OCI-LY3 (cell line): ENCODE results near the gene LRP1B.

Experiments used
- H2AFZ ChIP-seq: fragments of 200-600, 300-600 bp; shearing (Covaris generic); 2 replicates; pipeline ENCODE4 v1.6.0; 2014; ENCODE audit warnings: antibody characterized with exemption, low read depth, low read length
- H3K27ac ChIP-seq: fragments of 200-600, 300-600 bp; sonication (generic); 2 replicates; pipeline ENCODE4 v1.5.1; 2014; ENCODE audit warnings: mild to moderate bottlenecking, low read length, moderate library complexity, mixed read lengths
- H3K27me3 ChIP-seq: fragments of 200-600, 300-600 bp; sonication (generic); 2 replicates; pipeline ENCODE4 v1.6.1; 2014; ENCODE audit warnings: low read depth, low read length, mixed read lengths
- H3K36me3 ChIP-seq: fragments of 200-600, 300-600 bp; sonication (generic); replicated peaks from 2 replicates; pipeline ENCODE3; 2014; ENCODE audit warnings: low read depth, low read length, mixed read lengths
- H3K4me1 ChIP-seq: fragments of 300-600, 200-600 bp; sonication (generic); 2 replicates; pipeline ENCODE4 v1.6.1; 2014; ENCODE audit warnings: low read length, mixed read lengths
- H3K4me2 ChIP-seq: fragments of 200-600, 300-600 bp; sonication (generic); 2 replicates; pipeline ENCODE4 v1.6.1; 2014; ENCODE audit warnings: low read length, mixed read lengths
- H3K4me3 ChIP-seq: fragments of 300-600, 200-600 bp; sonication (generic); 2 replicates; pipeline ENCODE4 v1.5.1; 2014; ENCODE audit warnings: antibody characterized with exemption, mild to moderate bottlenecking, low read length, moderate library complexity
- H3K79me2 ChIP-seq: fragments of 300-600, 200-600 bp; shearing (Covaris generic); 2 replicates; pipeline ENCODE4 v1.6.1; 2014; ENCODE audit warnings: mild to moderate bottlenecking, low read length, mixed read lengths
- H3K9ac ChIP-seq: fragments of 300-600, 200-600 bp; shearing (Covaris generic); 2 replicates; pipeline ENCODE4 v1.6.0; 2014; ENCODE audit warnings: mild to moderate bottlenecking, low read length, moderate library complexity
- H3K9me3 ChIP-seq: fragments of 200-600, 300-600 bp; shearing (Covaris generic); 2 replicates; pipeline ENCODE4 v1.6.1; 2014; ENCODE audit warnings: low read length, mixed read lengths; ENCODE audit not compliant: insufficient read depth
- H4K20me1 ChIP-seq: fragments of 200-600, 300-600 bp; sonication (generic); 2 replicates; pipeline ENCODE4 v1.6.1; 2016; ENCODE audit warnings: low read length, mixed read lengths; ENCODE audit not compliant: insufficient read depth
- EZH2phosphoT487 ChIP-seq: fragments of 200-600 bp; shearing (Covaris generic); IDR thresholded peaks from 2 replicates; pipeline ENCODE4 v1.6.1; 2018; ENCODE audit warnings: antibody characterized with exemption, mixed run types, low read depth
- TF ChIP-seq, protein P1 (sequence below): fragments of 200-600, 300-600 bp; sonication (generic); IDR thresholded peaks from 2 replicates; pipeline ENCODE4 v1.5.1; 2014; ENCODE audit warnings: antibody characterized with exemption, low read length, low read depth

The LRP1B gene

DNA sequence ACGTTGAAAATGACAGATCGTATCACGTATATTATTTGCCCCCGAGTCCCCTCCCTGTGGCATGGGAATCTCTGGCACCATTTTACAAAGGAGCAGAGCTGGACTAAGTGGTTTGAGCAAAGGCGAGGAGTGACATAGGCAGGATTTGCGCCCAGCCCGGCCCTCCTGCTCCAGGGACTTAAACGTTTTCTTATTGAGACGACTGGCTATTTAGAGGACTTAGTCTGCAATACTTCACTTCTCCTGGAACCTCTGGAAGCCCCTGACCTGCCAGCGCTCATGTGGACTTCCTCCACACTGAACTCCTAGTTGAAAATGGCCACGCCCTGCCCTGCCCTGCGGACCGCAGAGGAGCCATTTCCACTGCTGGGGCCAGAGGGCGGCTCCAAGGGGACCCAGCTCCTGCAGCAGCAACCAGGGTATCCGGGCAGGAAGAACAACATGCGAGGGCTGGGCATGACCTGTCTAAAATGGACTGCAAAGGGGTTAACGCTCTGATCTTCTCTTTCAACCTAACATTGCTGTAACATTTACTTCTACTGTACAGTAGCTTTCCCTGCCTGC is 690.7 kb downstream of the LRP1B start:
- H3K4me3 ChIP-seq = no peak overlapping the region
- TF ChIP-seq EZH2phosphoT487 = no peak
- TF ChIP-seq, protein P1, sequence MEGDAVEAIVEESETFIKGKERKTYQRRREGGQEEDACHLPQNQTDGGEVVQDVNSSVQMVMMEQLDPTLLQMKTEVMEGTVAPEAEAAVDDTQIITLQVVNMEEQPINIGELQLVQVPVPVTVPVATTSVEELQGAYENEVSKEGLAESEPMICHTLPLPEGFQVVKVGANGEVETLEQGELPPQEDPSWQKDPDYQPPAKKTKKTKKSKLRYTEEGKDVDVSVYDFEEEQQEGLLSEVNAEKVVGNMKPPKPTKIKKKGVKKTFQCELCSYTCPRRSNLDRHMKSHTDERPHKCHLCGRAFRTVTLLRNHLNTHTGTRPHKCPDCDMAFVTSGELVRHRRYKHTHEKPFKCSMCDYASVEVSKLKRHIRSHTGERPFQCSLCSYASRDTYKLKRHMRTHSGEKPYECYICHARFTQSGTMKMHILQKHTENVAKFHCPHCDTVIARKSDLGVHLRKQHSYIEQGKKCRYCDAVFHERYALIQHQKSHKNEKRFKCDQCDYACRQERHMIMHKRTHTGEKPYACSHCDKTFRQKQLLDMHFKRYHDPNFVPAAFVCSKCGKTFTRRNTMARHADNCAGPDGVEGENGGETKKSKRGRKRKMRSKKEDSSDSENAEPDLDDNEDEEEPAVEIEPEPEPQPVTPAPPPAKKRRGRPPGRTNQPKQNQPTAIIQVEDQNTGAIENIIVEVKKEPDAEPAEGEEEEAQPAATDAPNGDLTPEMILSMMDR = no peak
- no peaks in the 10 kb centered on the region for H3K9me3 ChIP-seq
- no peaks in the 10 kb centered on the region for H3K4me1 ChIP-seq
- no peaks in the 10 kb centered on the region for H4K20me1 ChIP-seq
- H3K79me2 ChIP-seq = no peaks in the 10 kb centered on the region
- H3K27me3 ChIP-seq = no peaks in the 10 kb centered on the region
- H3K36me3 ChIP-seq = no peaks in the 10 kb centered on the region
- no peak overlapping the region for H3K4me2 ChIP-seq
- no peak overlapping the region for H2AFZ ChIP-seq
- no peak overlapping the region for H3K27ac ChIP-seq
- H3K9ac ChIP-seq = no peak overlapping the region

DNA sequence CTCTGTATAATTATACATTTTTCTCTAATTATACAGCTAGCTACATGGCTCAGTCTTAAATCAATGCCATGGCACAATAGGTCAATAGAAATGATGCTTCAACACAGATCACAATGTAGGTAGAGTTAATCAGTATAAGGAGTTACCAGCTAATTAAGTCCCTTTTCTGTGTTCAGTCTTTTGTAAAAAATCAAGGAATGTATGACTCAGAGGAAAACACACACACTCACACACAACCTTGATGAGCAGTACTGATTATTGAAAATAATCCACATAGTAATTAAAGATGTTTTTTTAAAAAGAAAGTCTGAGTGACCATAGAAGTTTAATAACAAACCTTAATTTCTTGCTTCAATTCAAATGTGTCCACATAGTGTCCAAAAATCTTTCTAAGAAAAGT is 691.3 kb downstream of the LRP1B start:
- TF ChIP-seq, protein P1 = no peak
- TF ChIP-seq EZH2phosphoT487 = no peak
- H3K9ac ChIP-seq = no peak overlapping the region

DNA sequence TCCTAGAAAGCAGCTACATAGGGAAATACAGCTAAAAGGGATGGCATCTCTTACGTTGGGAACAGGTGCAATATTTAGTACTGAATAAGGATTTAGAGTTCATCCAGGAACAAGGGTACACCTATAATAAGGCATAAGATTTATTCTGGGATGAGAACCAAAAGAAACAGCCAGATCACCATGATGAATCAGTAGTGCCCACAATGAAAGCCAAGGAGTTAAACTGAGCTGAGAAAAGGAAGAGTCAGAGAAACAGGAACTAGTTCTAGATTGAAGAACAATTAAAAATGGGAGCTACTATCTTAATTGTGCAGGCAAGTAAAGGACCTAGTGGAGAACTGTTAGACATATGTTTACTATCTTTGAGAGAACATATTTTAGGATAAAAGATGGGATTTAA is 692.3 kb downstream of the LRP1B start:
- no peak overlapping the region for H2AFZ ChIP-seq
- no peaks in the 10 kb centered on the region for H3K36me3 ChIP-seq
- H3K4me1 ChIP-seq = no peaks in the 10 kb centered on the region
- no peak for TF ChIP-seq EZH2phosphoT487
- no peaks in the 10 kb centered on the region for H4K20me1 ChIP-seq
- no peaks in the 10 kb centered on the region; the same call in 1 of the 2 replicates for H3K9me3 ChIP-seq
- no peak overlapping the region for H3K4me2 ChIP-seq
- no peaks in the 10 kb centered on the region for H3K79me2 ChIP-seq
- no peak overlapping the region for H3K27ac ChIP-seq
- no peak overlapping the region for H3K9ac ChIP-seq
- no peak overlapping the region for H3K4me3 ChIP-seq
- H3K27me3 ChIP-seq = no peaks in the 10 kb centered on the region

More for the DNA sequence above, 691.3 kb downstream of the LRP1B start:
- H3K4me1 ChIP-seq = no peaks in the 10 kb centered on the region
- H3K4me2 ChIP-seq = no peak overlapping the region
- H2AFZ ChIP-seq = no peak overlapping the region
- no peaks in the 10 kb centered on the region; the same call in 1 of the 2 replicates for H3K9me3 ChIP-seq
- no peaks in the 10 kb centered on the region for H4K20me1 ChIP-seq
- H3K27ac ChIP-seq = no peak overlapping the region
- no peaks in the 10 kb centered on the region for H3K27me3 ChIP-seq
- H3K79me2 ChIP-seq = no peaks in the 10 kb centered on the region
- H3K36me3 ChIP-seq = no peaks in the 10 kb centered on the region
- H3K4me3 ChIP-seq = no peak overlapping the region

DNA sequence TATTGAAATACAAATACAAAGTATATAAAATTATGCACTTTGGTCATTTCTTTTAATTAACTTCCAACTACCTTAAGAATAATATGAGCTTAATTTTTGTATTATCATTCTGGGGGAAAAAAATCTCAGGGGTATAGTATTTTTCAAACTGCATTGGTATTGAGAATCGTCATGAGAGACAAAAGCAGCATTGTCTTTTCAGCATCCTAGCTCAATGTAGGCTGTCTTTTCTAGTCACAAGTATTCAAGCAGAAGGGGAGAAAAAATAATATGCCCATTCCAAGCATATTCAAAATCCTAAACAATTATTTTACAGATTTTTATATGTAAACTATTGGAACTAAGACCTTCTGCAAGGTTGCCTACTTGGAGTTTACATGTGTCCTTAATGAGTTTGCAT is 693.3 kb downstream of the LRP1B start:
- TF ChIP-seq, protein P1 = no peak
- TF ChIP-seq EZH2phosphoT487 = no peak
- Histone ChIP-seq H3K79me2 (no peaks in the 10 kb centered on the region), H3K36me3 (no peaks in the 10 kb centered on the region), H2AFZ (no peak overlapping the region), H3K9me3 (no peaks in the 10 kb centered on the region; the same call in 1 of the 2 replicates), H4K20me1 (no peaks in the 10 kb centered on the region), H3K4me2 (no peak overlapping the region), H3K9ac (no peak overlapping the region), H3K4me1 (no peaks in the 10 kb centered on the region), H3K4me3 (no peak overlapping the region), H3K27me3 (no peaks in the 10 kb centered on the region), H3K27ac (no peak overlapping the region)
